Activated CD8-positive, alpha-beta T cell treated with anti-CD3 and anti-CD28 coated beads for 36 hours (primary cell): ENCODE data around the gene OBSCN. TPM values are rescaled to one million over a fixed set of nuclear protein-coding genes. Genes with fewer than 3 reads are reported as not detected.

Experiments
- ATAC-seq: fragments of 200-7000 bp; cut with Tn5 transposase; one replicate; pipeline ENCODE4 v1.10.0; 2021; ENCODE audit warnings: mild to moderate bottlenecking, moderate library complexity
- CTCF ChIA-PET: fragments of 350-600 bp; sonication (Branson Sonifier 250); formaldehyde crosslinking; loops from one replicate; lab custom pipeline; 2021; ENCODE audit warnings: antibody characterized with exemption; lab: Charles Lee
- POLR2A ChIA-PET: fragments of 350-600 bp; sonication (Branson Sonifier 250); formaldehyde crosslinking; loops from one replicate; lab custom pipeline; 2021; ENCODE audit warnings: antibody characterized with exemption; lab: Charles Lee
- DNase-seq: peaks from one replicate; pipeline ENCODE4 v3.0.0-alpha.2; 2020
- H3K27ac Mint-ChIP-seq: one replicate; pipeline ENCODE4 v1.8.0; 2021; ENCODE audit warnings: mild to moderate bottlenecking, mixed read lengths
- H3K27me3 Mint-ChIP-seq: one replicate; pipeline ENCODE4 v1.8.0; 2021; ENCODE audit warnings: mixed read lengths
- H3K36me3 Mint-ChIP-seq: one replicate; pipeline ENCODE4 v1.8.0; 2021; ENCODE audit warnings: low read depth, mixed read lengths
- H3K4me1 Mint-ChIP-seq: one replicate; pipeline ENCODE4 v1.8.0; 2021; ENCODE audit warnings: low read depth, mixed read lengths
- H3K4me3 Mint-ChIP-seq: one replicate; pipeline ENCODE4 v1.8.0; 2021; ENCODE audit warnings: mild to moderate bottlenecking, moderate library complexity, mixed read lengths
- H3K9me3 Mint-ChIP-seq: one replicate; pipeline ENCODE4 v1.8.0; 2021; ENCODE audit warnings: mixed read lengths
- CTCF ChIP-seq: fragments of 200-600 bp; IDR thresholded peaks from one replicate; pipeline ENCODE4 v1.8.0; 2022; ENCODE audit warnings: antibody characterized with exemption, mild to moderate bottlenecking
- intact Hi-C: fragments of 100-400 bp; cut with micrococcal nuclease; formaldehyde crosslinking; loops from one replicate; pipeline ENCODE4 v1.10.0; 2022
- total RNA-seq, 2 experiments: library from RNA; stranded (reverse); gene quantifications; one replicate each; pipeline ENCODE4 v1.2.3, GENCODE V29; 2021

OBSCN gene
- total RNA-seq, 2 experiments from 2014 or later, result 21.6 to 23.7 TPM

GRCh38 chr1:228160201-228160761, 47.6 kb upstream of the OBSCN start:
- H3K4me1 Mint-ChIP-seq, result peaks cover 48% of the 10 kb centered on the region
- no peak overlapping the region for H3K4me3 Mint-ChIP-seq
- no peak overlapping the region for H3K27ac Mint-ChIP-seq
- intact Hi-C loops, result no loop called here
- H3K9me3 Mint-ChIP-seq, result no peaks in the 10 kb centered on the region
- ATAC-seq, result no peak
- TF ChIP-seq CTCF, result no peak
- no peak for DNase-seq
- H3K27me3 Mint-ChIP-seq, result no peaks in the 10 kb centered on the region
- H3K36me3 Mint-ChIP-seq, result peaks cover 5% of the 10 kb centered on the region
- ChIA-PET POLR2A (no interaction called here), CTCF (no interaction called here)

GRCh38 chr1:228161362-228161761, 46.5 kb upstream of the OBSCN start:
- Mint-ChIP-seq H3K4me1 (peaks cover 37% of the 10 kb centered on the region), H3K9me3 (no peaks in the 10 kb centered on the region), H3K27me3 (no peaks in the 10 kb centered on the region), H3K36me3 (peaks cover 5% of the 10 kb centered on the region), H3K27ac (peak overlapping the region; percentile 56), H3K4me3 (no peak overlapping the region)
- POLR2A ChIA-PET, result interaction anchor here (6.6 kb wide), 1 partner anchor 20 kb away, joined by 59 read pairs; the partner anchor contains the start of gene GUK1
- TF ChIP-seq CTCF, result no peak
- ATAC-seq, result no peak
- intact Hi-C loops, result no loop called here
- CTCF ChIA-PET, result interaction anchor here (1.7 kb wide), 1 partner anchor 162 kb away, joined by 4 read pairs; no protein-coding TSS in a partner anchor
- DNase-seq, result no peak

GRCh38 chr1:228161866-228162265, 46.0 kb upstream of the OBSCN start:
- intact Hi-C loops, result no loop called here
- Mint-ChIP-seq H3K27me3 (no peaks in the 10 kb centered on the region), H3K36me3 (peaks cover 5% of the 10 kb centered on the region), H3K4me3 (no peak overlapping the region), H3K4me1 (peaks cover 36% of the 10 kb centered on the region), H3K9me3 (no peaks in the 10 kb centered on the region), H3K27ac (peak overlapping the region; percentile 93)
- DNase-seq (no peak), ATAC-seq (no peak)
- ChIA-PET POLR2A (interaction anchor here (1.2 to 6.6 kb wide), 2 partner anchors 10 to 21 kb away, joined by 4 to 59 read pairs; partner anchors contain the start of gene GUK1), CTCF (interaction anchor here (1.3 to 1.7 kb wide), 2 partner anchors 26 to 162 kb away, joined by 3 to 4 read pairs; no protein-coding TSS in a partner anchor)
- TF ChIP-seq CTCF, result no peak

GRCh38 chr1:228162286-228163006, 45.4 kb upstream of the OBSCN start:
- H3K9me3 Mint-ChIP-seq, result no peaks in the 10 kb centered on the region
- intact Hi-C loops, result no loop called here
- peaks cover 5% of the 10 kb centered on the region for H3K36me3 Mint-ChIP-seq
- ATAC-seq, result no peak
- ChIA-PET POLR2A (interaction anchor here (1.2 to 6.6 kb wide), 2 partner anchors 11 to 21 kb away, joined by 4 to 59 read pairs; partner anchors contain the start of gene GUK1), CTCF (interaction anchor here (0.7 to 1.7 kb wide), 3 partner anchors 20 to 163 kb away, joined by 3 to 4 read pairs (median 4); no protein-coding TSS in a partner anchor)
- TF ChIP-seq CTCF, result no peak
- peak overlapping the region; percentile 93 for H3K27ac Mint-ChIP-seq
- no peaks in the 10 kb centered on the region for H3K27me3 Mint-ChIP-seq
- no peak overlapping the region for H3K4me3 Mint-ChIP-seq
- DNase-seq, result no peak
- peaks cover 33% of the 10 kb centered on the region for H3K4me1 Mint-ChIP-seq
